CD4-positive, alpha-beta T cell treated with Interleukin-12 subunit alpha and Interleukin-12 subunit beta, for 1 hour (primary cell): Measurements from ENCODE around the gene PRELID2.
A peak's percentile ranks its signal among the peaks of the same experiment; 100 is the strongest.
"Not testable (repeated sequence)": the region's sequence is repeated elsewhere in the genome, so short reads cannot be mapped to it uniquely, and the experiment has no call there.

Experiments used
- DNase-seq: peaks from one replicate; pipeline ENCODE4 v3.0.0-alpha.2; 2020

PRELID2 gene

GRCh38 chr5:145834917-145835847, at the start of gene PRELID2:
Gene PRELID2, minus strand, starts transcription at chr5:145835342. Its CDS starts 91 bp downstream, at chr5:145835251.
- peak; percentile 61 for DNase-seq

GRCh38 chr5:145874765-145875164, 39.6 kb upstream of the PRELID2 start:
- no peak for DNase-seq

GRCh38 chr5:145872914-145873313, 37.8 kb upstream of the PRELID2 start, which contains the start of gene GRXCR2:
Gene GRXCR2, minus strand, starts transcription at chr5:145873014. Its CDS starts 46 bp downstream, at chr5:145872968.
- no peak for DNase-seq

- no peak for DNase-seq
Measured at GRCh38 chr5:145872486-145872885, 37.3 kb upstream of the PRELID2 start.

GRCh38 chr5:145869753-145870152, 34.6 kb upstream of the PRELID2 start:
- no peak for DNase-seq

- no peak for DNase-seq
Measured at GRCh38 chr5:145867806-145868205, 32.7 kb upstream of the PRELID2 start.

- DNase-seq, result not testable (repeated sequence)
Measured at GRCh38 chr5:145864432-145864831, 29.3 kb upstream of the PRELID2 start.

GRCh38 chr5:145863003-145863402, 27.9 kb upstream of the PRELID2 start:
- DNase-seq, result no peak

- no peak for DNase-seq
Measured at GRCh38 chr5:145859897-145860296, 24.8 kb upstream of the PRELID2 start.

GRCh38 chr5:145859453-145859852, 24.3 kb upstream of the PRELID2 start:
- no peak for DNase-seq

- no peak for DNase-seq
Measured at GRCh38 chr5:145858959-145859358, 23.8 kb upstream of the PRELID2 start.

- no peak for DNase-seq
Measured at GRCh38 chr5:145856285-145856818, 21.2 kb upstream of the PRELID2 start.

GRCh38 chr5:145855763-145856267, 20.7 kb upstream of the PRELID2 start:
- no peak for DNase-seq

GRCh38 chr5:145854651-145855258, 19.6 kb upstream of the PRELID2 start:
- DNase-seq, result no peak

- no peak for DNase-seq
Measured at GRCh38 chr5:145853781-145854376, 18.7 kb upstream of the PRELID2 start.

GRCh38 chr5:145852990-145853389, 17.8 kb upstream of the PRELID2 start:
- no peak for DNase-seq

- no peak for DNase-seq
Measured at GRCh38 chr5:145848854-145849253, 13.7 kb upstream of the PRELID2 start.

GRCh38 chr5:145847499-145848497, 12.7 kb upstream of the PRELID2 start:
- DNase-seq, result no peak

GRCh38 chr5:145846081-145846480, 10.9 kb upstream of the PRELID2 start:
- DNase-seq, result no peak

GRCh38 chr5:145841299-145841698, 6.2 kb upstream of the PRELID2 start:
- DNase-seq, result no peak

GRCh38 chr5:145840458-145841132, 5.5 kb upstream of the PRELID2 start:
- no peak for DNase-seq
